HepG2 (cell line): ENCODE results near the gene CMTM1. TPM values are rescaled to one million over a fixed set of nuclear protein-coding genes. Genes with fewer than 3 reads are reported as not detected.

Experiments used
- GATAD1 ChIP-seq: IDR thresholded peaks from 2 replicates; pipeline ENCODE4 v1.6.1; 2016; ENCODE audit warnings: missing genetic modification reagents, missing compliant biosample characterization
- MIER3 ChIP-seq: IDR thresholded peaks from 2 replicates; pipeline ENCODE4 v1.6.1; 2016; ENCODE audit warnings: missing compliant biosample characterization, borderline replicate concordance
- MYNN ChIP-seq: sonication (generic); formaldehyde crosslinking; IDR thresholded peaks from 2 replicates; pipeline ENCODE4 v1.4.0; 2020; ENCODE audit warnings: mild to moderate bottlenecking, low read depth, missing genetic modification reagents
- PAWR ChIP-seq: sonication (generic); formaldehyde crosslinking; IDR thresholded peaks from 2 replicates; pipeline ENCODE4 v1.4.0; 2020; ENCODE audit warnings: missing genetic modification reagents, mild to moderate bottlenecking, borderline replicate concordance
- PCBP2 ChIP-seq: fragments of 200-400 bp; formaldehyde crosslinking; optimal IDR thresholded peaks from 2 replicates; pipeline ENCODE3; 2018; ENCODE audit warnings: low read length, low read depth; ENCODE audit not compliant: poor library complexity, severe bottlenecking
- PHF8 ChIP-seq: sonication (generic); formaldehyde crosslinking; IDR thresholded peaks from 2 replicates; pipeline ENCODE4 v1.5.0; 2020; ENCODE audit warnings: missing genetic modification reagents
- SOX13 ChIP-seq, 3 experiments: fragments of 450-650 bp in 1 of 3; sonication (generic) in 1 of 3; formaldehyde crosslinking in 1 of 3; IDR thresholded peaks in 2 of 3; conservative IDR thresholded peaks in 1 of 3; 2 replicates each; pipeline versions ENCODE4 v1.5.0 to v1.6.1; 2016 to 2020; ENCODE audit warnings: antibody characterized with exemption in 1 of 3, mild to moderate bottlenecking in 1 of 3, missing compliant biosample characterization in 1 of 3, missing genetic modification reagents in 1 of 3, moderate library complexity in 1 of 3
- STAT5B ChIP-seq: sonication (generic); formaldehyde crosslinking; IDR thresholded peaks from 2 replicates; pipeline ENCODE4 v1.4.0; 2020; ENCODE audit warnings: missing genetic modification reagents
- TCF12 ChIP-seq, 2 experiments: fragments of 450-650 bp in 1 of 2; sonication (generic) in 1 of 2; formaldehyde crosslinking in 1 of 2; IDR thresholded peaks; 2 replicates each; pipeline versions ENCODE4 v1.6.1 to v1.8.0; 2017 to 2022; ENCODE audit warnings: antibody characterized with exemption in 1 of 2, mild to moderate bottlenecking in 1 of 2, missing genetic modification reagents in 1 of 2, moderate library complexity in 1 of 2
- TEAD3 ChIP-seq: optimal IDR thresholded peaks from 2 replicates; pipeline ENCODE3; 2016; ENCODE audit warnings: borderline replicate concordance
- ZKSCAN5 ChIP-seq: sonication (generic); formaldehyde crosslinking; IDR thresholded peaks from 2 replicates; pipeline ENCODE4 v1.5.1; 2020; ENCODE audit warnings: mild to moderate bottlenecking, missing genetic modification reagents
- ZNF441 ChIP-seq: sonication (generic); formaldehyde crosslinking; IDR thresholded peaks from 2 replicates; pipeline ENCODE4 v1.7.0; 2021; ENCODE audit warnings: missing genetic modification reagents, borderline replicate concordance
- ZNF790 ChIP-seq: sonication (generic); formaldehyde crosslinking; IDR thresholded peaks from 2 replicates; pipeline ENCODE4 v1.8.0; 2022; ENCODE audit warnings: missing genetic modification reagents, mild to moderate bottlenecking, borderline replicate concordance
- ZNF841 ChIP-seq: sonication (generic); formaldehyde crosslinking; IDR thresholded peaks from 2 replicates; pipeline ENCODE4 v1.8.1; 2023; ENCODE audit warnings: missing genetic modification reagents, borderline replicate concordance
- polyA plus RNA-seq, 8 experiments: library from polyadenylated mRNA; depleted of rRNA in 3 of 8; stranded (reverse) in 7 of 8; unstranded in 1 of 8; fragments of >200 nt; fragmentation: Illumina TruSeq in 4 of 8; extraction: Trizol in 4 of 8; gene quantifications; 2 replicates each; pipeline versions ENCODE4 v1.2.1 to v1.2.3, GENCODE V29; 2011 to 2016; ENCODE audit warnings: low read depth in 4 of 8, missing spikeins in 1 of 8, mixed read lengths in 1 of 8; ENCODE audit not compliant: insufficient read depth in 1 of 8
- total RNA-seq, 5 experiments: library from RNA; depleted of rRNA; stranded (reverse); fragments of >200 nt; fragmentation: Illumina TruSeq; extraction: Trizol; gene quantifications; 2 replicates each; pipeline ENCODE4 v1.2.3, GENCODE V29; 2016; ENCODE audit warnings: low read depth in 1 of 5
- TF ChIP-seq, protein P1 (sequence below): sonication (generic); formaldehyde crosslinking; IDR thresholded peaks from 2 replicates; pipeline ENCODE4 v1.4.0; 2020; ENCODE audit warnings: missing genetic modification reagents, low read depth, mild to moderate bottlenecking, borderline replicate concordance
- TF ChIP-seq, protein P2 (sequence below): sonication (generic); formaldehyde crosslinking; IDR thresholded peaks from 2 replicates; pipeline ENCODE4 v1.4.0; 2020; ENCODE audit warnings: missing genetic modification reagents
- TF ChIP-seq, protein P3 (sequence below): IDR thresholded peaks from 2 replicates; pipeline ENCODE4 v1.6.1; 2016; ENCODE audit warnings: missing biosample characterization, missing genetic modification reagents, low read depth
- TF ChIP-seq, protein P4 (sequence below): sonication (generic); formaldehyde crosslinking; IDR thresholded peaks from 2 replicates; pipeline ENCODE4 v1.5.1; 2020; ENCODE audit warnings: mild to moderate bottlenecking, missing genetic modification reagents, moderate library complexity
- TF ChIP-seq, protein P5 (sequence below): fragments of 450-650 bp; IDR thresholded peaks from 2 replicates; pipeline ENCODE4 v1.6.1; 2016

CMTM1 gene
- total and polyA plus RNA-seq, 2 of the 13 experiments (the other 11 are each of a cell fraction or from before 2014, with no cell fraction given): 1.7 to 2.9 TPM

- TF ChIP-seq PAWR (CRISPR knock-in tag) (no peak), ZNF841 (CRISPR knock-in tag) (no peak), TCF12 (IDR thresholded peaks at IDR 0.05) (no peak), TCF12 (CRISPR knock-in tag; IDR thresholded peaks at IDR 0.05) (no peak), GATAD1 (CRISPR knock-in tag) (no peak), ZNF790 (CRISPR knock-in tag) (no peak), MYNN (no peak), PHF8 (CRISPR knock-in tag) (no peak), PCBP2 (no peak), ZKSCAN5 (CRISPR knock-in tag) (no peak), SOX13 (IDR thresholded peaks at IDR 0.05) (no peak), SOX13 (CRISPR knock-in tag; conservative IDR thresholded peaks at IDR 0.05 in 1 of 2, IDR thresholded peaks at IDR 0.05 in 1 of 2) (no peak), STAT5B (CRISPR knock-in tag) (no peak), MIER3 (CRISPR knock-in tag) (no peak), ZNF441 (CRISPR knock-in tag) (peak; percentile 90), TEAD3 (CRISPR knock-in tag) (no peak)
- TF ChIP-seq, protein P1, sequence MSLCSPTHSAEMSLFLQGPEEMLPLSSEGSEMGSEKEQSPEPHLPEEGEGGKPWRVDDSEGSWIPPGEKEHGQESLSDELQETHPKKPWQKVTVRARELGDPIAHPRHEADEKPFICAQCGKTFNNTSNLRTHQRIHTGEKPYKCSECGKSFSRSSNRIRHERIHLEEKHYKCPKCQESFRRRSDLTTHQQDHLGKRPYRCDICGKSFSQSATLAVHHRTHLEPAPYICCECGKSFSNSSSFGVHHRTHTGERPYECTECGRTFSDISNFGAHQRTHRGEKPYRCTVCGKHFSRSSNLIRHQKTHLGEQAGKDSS: no peak
- TF ChIP-seq, protein P2, sequence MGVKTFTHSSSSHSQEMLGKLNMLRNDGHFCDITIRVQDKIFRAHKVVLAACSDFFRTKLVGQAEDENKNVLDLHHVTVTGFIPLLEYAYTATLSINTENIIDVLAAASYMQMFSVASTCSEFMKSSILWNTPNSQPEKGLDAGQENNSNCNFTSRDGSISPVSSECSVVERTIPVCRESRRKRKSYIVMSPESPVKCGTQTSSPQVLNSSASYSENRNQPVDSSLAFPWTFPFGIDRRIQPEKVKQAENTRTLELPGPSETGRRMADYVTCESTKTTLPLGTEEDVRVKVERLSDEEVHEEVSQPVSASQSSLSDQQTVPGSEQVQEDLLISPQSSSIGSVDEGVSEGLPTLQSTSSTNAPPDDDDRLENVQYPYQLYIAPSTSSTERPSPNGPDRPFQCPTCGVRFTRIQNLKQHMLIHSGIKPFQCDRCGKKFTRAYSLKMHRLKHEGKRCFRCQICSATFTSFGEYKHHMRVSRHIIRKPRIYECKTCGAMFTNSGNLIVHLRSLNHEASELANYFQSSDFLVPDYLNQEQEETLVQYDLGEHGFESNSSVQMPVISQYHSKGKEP: no peak
- TF ChIP-seq, protein P3, sequence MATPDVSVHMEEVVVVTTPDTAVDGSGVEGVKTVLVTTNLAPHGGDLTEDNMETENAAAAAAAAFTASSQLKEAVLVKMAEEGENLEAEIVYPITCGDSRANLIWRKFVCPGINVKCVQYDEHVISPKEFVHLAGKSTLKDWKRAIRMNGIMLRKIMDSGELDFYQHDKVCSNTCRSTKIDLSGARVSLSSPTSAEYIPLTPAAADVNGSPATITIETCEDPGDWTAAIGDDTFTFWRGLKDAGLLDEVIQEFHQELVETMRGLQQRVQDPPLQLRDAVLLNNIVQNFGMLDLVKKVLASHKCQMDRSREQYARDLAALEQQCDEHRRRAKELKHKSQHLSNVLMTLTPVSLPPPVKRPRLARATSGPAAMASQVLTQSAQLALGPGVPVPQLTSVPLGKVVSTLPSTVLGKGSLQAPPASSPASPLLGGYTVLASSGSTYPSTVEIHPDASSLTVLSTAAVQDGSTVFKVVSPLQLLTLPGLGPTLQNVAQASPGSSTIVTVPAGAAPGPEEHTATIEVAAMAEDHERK (CRISPR knock-in tag): no peak
- TF ChIP-seq, protein P4, sequence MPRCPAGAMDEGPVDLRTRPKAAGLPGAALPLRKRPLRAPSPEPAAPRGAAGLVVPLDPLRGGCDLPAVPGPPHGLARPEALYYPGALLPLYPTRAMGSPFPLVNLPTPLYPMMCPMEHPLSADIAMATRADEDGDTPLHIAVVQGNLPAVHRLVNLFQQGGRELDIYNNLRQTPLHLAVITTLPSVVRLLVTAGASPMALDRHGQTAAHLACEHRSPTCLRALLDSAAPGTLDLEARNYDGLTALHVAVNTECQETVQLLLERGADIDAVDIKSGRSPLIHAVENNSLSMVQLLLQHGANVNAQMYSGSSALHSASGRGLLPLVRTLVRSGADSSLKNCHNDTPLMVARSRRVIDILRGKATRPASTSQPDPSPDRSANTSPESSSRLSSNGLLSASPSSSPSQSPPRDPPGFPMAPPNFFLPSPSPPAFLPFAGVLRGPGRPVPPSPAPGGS: no peak
- TF ChIP-seq, protein P5, sequence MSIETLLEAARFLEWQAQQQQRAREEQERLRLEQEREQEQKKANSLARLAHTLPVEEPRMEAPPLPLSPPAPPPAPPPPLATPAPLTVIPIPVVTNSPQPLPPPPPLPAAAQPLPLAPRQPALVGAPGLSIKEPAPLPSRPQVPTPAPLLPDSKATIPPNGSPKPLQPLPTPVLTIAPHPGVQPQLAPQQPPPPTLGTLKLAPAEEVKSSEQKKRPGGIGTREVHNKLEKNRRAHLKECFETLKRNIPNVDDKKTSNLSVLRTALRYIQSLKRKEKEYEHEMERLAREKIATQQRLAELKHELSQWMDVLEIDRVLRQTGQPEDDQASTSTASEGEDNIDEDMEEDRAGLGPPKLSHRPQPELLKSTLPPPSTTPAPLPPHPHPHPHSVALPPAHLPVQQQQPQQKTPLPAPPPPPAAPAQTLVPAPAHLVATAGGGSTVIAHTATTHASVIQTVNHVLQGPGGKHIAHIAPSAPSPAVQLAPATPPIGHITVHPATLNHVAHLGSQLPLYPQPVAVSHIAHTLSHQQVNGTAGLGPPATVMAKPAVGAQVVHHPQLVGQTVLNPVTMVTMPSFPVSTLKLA: no peak
Observed at GRCh38 chr16:66553223-66553622, 13.0 kb upstream of the CMTM1 start (continued).
